DMS53 treated with DMSO at 0.1 percent for 48 hours (cell line): ENCODE data around the gene PRKAG2.
A peak's percentile ranks its signal among the peaks of the same experiment; 100 is the strongest.

Experiments
- DNase-seq: peaks from one replicate; lab custom pipeline; 2025; ENCODE audit not compliant: unreplicated experiment; lab: John Stamatoyannopoulos, UW

Gene PRKAG2

DNA sequence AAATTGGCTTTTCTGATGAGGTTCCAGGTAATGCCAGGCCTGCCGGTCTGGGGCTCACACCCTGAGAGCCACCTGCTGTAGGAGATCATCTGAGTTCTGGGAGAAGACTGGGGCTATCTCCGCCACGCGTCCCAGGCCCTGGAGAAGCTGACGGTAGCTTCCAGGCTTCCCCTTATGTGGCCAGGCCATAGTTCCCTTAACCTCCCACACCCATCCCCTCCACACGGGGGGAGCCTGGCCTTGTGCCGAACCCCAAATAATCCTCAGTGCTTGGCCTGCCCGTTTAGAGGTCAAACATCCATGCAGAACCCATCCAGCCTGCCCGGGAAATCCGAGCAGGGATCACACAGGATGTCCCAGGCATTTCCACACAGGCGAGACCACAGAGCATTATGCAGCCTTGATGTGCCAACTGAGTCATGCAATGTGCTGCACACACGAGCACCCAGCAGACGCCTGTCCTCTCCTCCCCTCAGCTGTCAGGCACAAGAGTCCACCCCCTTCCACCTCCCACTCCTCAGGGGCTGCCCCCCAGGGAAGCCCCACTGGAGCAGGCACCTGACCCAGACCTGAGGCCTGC lies 176.2 kb downstream of the PRKAG2 start:
- no peak for DNase-seq

GRCh38 chr7:151699928-151700319 lies 177.0 kb downstream of the PRKAG2 start:
- no peak for DNase-seq

DNA sequence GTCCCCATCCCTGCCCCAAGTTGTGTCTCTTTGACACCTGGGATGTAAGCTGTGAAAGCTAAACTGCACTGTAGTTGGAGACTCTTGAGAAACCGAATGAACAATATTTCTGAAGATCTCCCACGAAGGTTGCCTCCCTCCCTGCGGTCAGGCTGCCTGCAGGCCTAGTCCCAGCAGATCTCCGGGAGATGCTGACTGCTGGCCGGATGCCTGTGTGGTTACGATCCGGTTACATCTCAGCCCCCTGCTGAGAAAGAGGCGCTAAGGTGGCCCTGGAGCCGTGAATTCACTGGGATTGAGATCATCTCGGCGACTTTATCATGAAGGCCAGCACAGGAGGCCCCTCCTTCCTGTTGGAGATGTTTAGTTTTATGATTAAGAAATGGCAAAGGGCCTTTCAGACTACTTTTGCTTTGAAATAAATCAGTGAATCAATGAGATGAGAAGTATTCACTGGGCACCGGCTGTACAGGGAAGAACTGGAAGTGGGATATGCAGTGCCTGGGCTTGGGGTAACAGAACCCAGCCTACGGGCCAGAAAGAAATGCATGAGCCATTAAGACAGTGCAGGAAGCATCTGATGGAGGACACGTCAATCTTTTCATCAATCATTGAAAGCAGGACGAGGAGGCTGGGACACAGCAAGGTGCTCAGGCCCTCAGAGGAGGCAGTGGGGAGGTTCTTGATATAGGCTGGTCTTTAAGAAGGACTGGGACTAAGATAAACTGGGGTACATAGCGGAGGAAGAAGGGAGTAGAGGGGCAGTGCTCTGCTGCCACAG lies 177.6 kb downstream of the PRKAG2 start:
- DNase-seq = no peak

DNA sequence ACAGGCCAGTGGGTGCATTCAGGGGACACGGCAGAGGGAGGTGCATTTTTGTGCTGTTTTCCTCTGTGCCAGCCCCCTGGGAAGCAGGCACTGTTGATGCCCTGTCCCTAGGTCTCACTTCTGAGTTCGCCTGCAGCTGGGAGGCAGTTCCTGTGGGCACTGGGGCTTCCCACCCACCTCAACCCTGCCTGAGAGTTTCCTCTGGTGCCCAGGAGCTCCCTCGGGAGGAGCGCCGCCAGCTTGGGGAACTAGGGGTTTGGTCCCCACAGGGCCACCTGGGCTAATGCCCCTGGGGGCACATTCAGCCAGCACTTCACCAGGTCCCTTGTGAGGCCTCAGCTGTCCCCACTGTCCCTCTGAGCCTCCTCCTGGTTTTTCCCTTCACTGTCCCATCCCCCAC lies 179.0 kb downstream of the PRKAG2 start:
- DNase-seq = no peak

DNA sequence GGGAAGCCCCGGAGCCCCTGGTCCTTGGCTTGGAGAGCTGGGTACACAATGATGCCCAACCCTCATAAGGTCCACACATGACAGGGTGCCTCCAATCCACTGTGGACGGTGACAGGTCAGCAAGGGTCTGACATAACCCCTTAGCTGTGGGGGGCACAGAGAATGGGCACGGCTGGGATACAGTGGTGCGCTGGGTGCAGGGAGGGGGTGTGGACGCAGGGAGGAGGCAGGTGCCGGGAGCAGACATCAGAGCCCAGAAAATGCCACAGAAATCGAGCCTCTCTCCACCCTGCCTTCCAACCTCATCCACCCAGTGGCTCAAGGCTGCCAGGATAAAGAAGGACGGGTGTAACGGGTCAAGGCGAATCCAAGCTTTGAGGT lies 179.4 kb downstream of the PRKAG2 start:
- no peak for DNase-seq

GRCh38 chr7:151696721-151697514 lies 180.0 kb downstream of the PRKAG2 start:
- DNase-seq = peak; percentile 91

DNA sequence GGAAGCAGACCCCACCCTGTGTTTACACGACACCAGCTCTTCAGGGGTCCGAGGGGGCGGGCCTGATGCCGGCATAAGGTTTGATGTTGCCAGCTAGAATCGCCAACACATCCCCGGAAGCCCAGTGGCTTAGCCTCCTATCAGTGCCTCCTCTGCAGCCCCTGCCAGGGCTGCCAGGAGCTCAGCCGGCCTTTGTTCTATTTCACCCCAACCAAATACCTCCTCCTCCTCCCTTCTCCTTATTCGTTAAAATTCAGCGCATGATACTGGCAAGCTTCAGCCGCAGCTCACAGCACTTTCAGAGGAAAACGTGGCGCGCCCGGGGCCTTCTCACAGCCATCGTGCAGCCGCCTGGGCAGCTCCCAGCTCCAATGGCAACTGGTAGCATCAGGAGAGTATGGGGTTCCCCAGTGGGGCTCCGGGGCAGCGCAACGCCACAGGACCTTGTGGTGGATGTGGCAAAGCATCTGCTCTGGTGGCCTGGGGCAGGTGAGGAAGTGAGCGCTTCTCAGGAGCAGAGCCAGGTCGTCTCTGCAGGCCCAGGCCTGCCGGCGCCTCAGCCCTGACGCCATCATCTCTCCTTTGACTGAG lies 180.9 kb downstream of the PRKAG2 start:
- DNase-seq = no peak

- DNase-seq = no peak
Measured at GRCh38 chr7:151694828-151695580, 181.9 kb downstream of the PRKAG2 start.

GRCh38 chr7:151694441-151694827 lies 182.5 kb downstream of the PRKAG2 start:
- no peak for DNase-seq

- DNase-seq = no peak
Measured at GRCh38 chr7:151693140-151693539, 183.8 kb downstream of the PRKAG2 start.

- DNase-seq = no peak
Measured at GRCh38 chr7:151692721-151693120, 184.2 kb downstream of the PRKAG2 start.

- DNase-seq = no peak
Measured at GRCh38 chr7:151691449-151691848, 185.5 kb downstream of the PRKAG2 start.

- no peak for DNase-seq
Measured at GRCh38 chr7:151690606-151691005, 186.3 kb downstream of the PRKAG2 start.

- no peak for DNase-seq
Measured at GRCh38 chr7:151689196-151689971, 187.5 kb downstream of the PRKAG2 start.

DNA sequence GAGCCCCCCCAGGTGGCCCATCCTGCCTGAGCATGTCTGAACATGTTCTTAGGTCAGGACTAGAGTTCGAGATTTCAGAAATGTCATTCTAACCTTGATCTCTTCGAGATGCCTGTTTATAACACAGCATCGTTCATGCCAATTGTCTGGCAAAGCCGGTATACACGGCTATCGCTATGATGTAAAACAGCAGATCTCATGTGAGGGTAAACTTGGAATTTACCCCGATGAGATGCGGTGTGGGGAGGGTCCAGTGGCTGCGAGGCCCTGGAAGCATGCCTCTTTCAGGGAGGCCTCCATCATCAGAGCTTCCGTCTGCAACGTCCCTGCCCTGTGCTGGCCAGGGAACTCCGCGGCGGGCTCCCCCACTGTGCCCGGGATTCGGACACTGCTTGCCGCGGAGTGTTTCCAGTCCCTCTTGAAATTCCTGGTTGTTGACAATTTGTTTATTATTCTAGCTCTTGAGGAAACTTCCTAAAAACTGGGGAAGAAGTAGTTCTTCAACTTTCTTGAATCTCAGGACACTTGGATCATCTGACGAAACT lies 188.6 kb downstream of the PRKAG2 start:
- DNase-seq = no peak

- DNase-seq = no peak
Measured at GRCh38 chr7:151687523-151688235, 189.2 kb downstream of the PRKAG2 start.

DNA sequence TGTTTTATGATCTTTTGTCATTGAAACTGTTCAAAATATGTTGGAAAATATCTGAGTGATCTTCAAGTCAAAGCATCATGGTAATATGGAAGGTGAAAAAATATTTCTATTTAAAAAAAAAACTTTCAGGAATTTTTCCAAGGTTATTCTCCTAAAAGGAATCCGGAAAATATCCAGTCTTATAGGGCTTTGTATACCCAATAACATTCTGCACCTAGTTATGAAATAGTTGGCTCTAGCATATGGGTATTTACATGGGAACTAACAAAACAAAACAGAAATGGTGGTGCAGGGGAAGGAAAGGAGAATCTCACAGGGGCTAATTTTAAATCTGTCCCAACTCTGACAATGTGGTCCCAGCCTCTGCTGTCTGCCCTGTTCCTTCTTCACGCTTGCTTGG lies 190.1 kb downstream of the PRKAG2 start:
- no peak for DNase-seq

DNA sequence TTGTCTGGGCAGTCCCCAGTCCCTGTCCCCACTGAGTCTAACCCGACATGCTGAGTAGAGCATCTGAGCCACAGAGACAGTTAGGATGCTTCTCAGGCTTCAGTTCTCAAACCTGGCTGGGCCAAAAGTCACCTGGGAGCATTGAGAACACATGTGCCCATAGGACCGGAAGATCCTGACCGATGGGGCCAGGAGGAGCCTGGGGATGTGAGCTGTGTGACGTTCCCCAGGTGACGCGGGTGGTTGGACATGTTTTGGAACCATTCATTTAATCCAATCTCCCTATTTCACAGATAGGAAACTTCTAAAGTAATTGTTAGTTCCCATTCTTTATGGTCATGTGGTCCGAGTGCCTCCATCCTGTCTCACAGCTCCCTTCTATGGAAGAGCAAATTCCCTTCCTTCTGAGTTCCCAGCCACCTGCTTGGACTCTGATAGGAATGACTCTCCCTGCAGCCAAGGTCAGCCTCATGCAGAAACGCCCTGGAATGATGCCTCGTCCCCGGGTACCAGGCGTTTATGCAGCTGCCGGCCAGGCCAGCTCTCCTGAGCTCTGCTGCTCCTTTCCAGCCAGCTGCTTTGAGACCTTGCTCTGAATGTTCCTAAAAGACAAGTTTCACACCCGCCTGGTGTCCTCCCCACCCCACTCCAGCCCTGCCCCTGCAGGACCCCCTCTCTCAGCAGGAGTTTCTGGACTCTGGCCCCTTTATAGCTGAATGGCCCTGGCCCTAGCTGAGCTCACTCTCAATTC lies 190.7 kb downstream of the PRKAG2 start:
- DNase-seq = no peak
